Medulla oblongata (tissue), 1 donor: ENCODE measurements around the gene LSM12.
"Not testable (repeated sequence)": the region's sequence is repeated elsewhere in the genome, so short reads cannot be mapped to it uniquely, and the experiment has no call there.

Experiments used
- DNase-seq: peaks from one replicate; pipeline ENCODE4 v3.0.0-alpha.2; 2015; ENCODE audit errors: extremely low spot score

Gene LSM12

GRCh38 chr17:44066204-44066930 lies at the start of gene LSM12:
Gene LSM12 (minus strand): TSS chr17:44066671. CDS start chr17:44066587, 84 bp downstream.
- DNase-seq = peak; percentile 90

- DNase-seq = no peak
These were observed 49.3 kb upstream of the LSM12 start for GRCh38 chr17:44115585-44116415.

- DNase-seq = peak; percentile 61
These were observed 47.7 kb upstream of the LSM12 start for GRCh38 chr17:44113868-44114840.

- DNase-seq = no peak
These were observed 46.9 kb upstream of the LSM12 start for GRCh38 chr17:44113382-44113781.

- no peak for DNase-seq
These were observed 46.1 kb upstream of the LSM12 start for GRCh38 chr17:44112284-44113280.

GRCh38 chr17:44111777-44112176 lies 45.3 kb upstream of the LSM12 start:
- DNase-seq = no peak

GRCh38 chr17:44110823-44111633 lies 44.6 kb upstream of the LSM12 start:
- peak; percentile 97 for DNase-seq

GRCh38 chr17:44110011-44110686 lies 43.7 kb upstream of the LSM12 start:
- DNase-seq = no peak

- DNase-seq = no peak
These were observed 42.8 kb upstream of the LSM12 start for GRCh38 chr17:44109312-44109630.

- DNase-seq = peak; percentile 68
These were observed 42.2 kb upstream of the LSM12 start for GRCh38 chr17:44108440-44109311.

- DNase-seq = no peak
These were observed 40.3 kb upstream of the LSM12 start for GRCh38 chr17:44106801-44107200.

- DNase-seq = no peak
These were observed 39.5 kb upstream of the LSM12 start for GRCh38 chr17:44105941-44106340.

- no peak for DNase-seq
These were observed 39.0 kb upstream of the LSM12 start for GRCh38 chr17:44105483-44105882.

- DNase-seq = no peak
These were observed 36.6 kb upstream of the LSM12 start for GRCh38 chr17:44102849-44103622.

- not testable (repeated sequence) for DNase-seq
These were observed 35.4 kb upstream of the LSM12 start for GRCh38 chr17:44101858-44102257.

- no peak for DNase-seq
These were observed 30.9 kb upstream of the LSM12 start for GRCh38 chr17:44097110-44097958.
